ENCODE results near the gene MAP4K2.

Gene MAP4K2

GRCh38 chr11:64758330-64759079, 44.5 kb downstream of the MAP4K2 start:
- FAIRE-seq (no peak), DNase-seq (ENCODE audit: insufficient read length, low spot score) (no peak)

- FAIRE-seq (no peak), DNase-seq (ENCODE audit: insufficient read length, low spot score) (no peak)
These were observed 45.3 kb downstream of the MAP4K2 start for GRCh38 chr11:64757549-64758329.

DNA sequence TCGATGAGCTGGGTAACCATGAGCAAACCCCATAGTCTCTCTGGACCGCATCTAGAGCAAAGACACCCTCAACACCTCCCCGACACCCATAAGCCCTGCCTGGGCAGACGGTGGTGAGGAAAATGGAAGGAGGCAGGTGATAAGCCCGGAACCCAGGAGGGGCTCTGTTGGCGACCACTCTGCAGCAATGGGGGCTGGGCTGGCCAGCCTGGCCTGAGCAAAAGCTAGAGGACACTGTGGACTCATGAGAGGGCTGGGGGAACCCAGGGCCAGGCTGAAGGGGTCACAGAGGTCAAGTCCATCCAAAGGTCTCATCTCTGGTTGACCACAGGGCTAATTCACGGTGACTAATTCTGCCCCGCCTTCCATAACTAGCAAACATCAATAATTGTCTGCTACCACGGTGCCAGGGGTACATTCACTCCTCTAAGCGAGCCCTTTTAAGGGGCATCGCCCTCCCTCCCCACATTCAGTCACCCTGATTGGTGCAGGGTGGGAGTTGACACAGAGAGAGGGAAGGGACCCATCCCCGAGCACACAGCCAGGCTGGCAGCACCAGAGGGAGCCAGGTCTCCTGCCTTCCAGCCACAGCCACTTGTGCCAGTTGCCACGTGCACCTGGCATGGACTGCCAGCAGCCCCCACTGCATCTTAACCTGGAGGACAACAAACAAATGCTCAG, 47.2 kb downstream of the MAP4K2 start:
- no peak for FAIRE-seq
- DNase-seq (ENCODE audit: insufficient read length, low spot score) = no peak

- DNase-seq (ENCODE audit: insufficient read length, low spot score) = no peak
- no peak for FAIRE-seq
These were observed 47.9 kb downstream of the MAP4K2 start for GRCh38 chr11:64754919-64755662.

DNA sequence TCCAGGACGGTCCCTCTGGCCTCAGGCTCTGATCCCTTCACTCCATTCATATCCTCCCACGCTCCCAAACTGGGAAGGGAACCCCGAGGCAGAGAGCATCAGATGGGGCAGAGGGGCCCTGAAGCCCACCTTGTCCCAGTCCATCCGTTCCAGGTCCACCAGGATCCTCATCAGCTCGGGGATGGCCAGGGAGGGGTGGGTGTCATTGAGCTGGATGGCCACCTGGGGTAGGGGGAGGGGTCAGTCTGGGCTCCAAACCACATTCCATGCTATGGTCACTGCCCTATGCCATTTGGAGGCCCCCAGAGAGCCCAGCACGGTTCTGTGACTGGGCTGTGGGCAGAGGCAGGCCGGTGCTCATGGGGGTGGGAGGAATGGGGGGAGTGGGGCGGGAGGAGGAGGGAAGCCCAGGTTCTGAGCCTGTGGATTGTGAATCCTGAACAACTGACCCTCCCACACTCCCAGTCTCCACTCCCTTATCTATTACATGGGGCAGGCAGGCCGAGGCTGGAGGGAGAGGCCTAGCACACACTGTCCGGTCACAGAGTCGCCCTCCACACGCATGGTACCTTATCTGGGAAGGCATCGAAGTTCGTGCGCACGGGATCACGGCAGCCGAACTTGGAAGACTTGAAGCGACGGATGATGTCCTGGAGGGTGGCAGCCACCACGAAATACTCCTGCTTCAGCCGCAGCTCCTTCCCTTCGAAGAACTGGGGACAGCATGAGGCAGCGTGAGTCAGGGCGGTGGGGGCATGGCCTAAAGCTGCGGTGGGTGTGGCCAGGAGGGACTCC, 48.7 kb downstream of the MAP4K2 start:
- DNase-seq (ENCODE audit: insufficient read length, low spot score) (no peak), FAIRE-seq (no peak)

GRCh38 chr11:64753380-64754123, 49.5 kb downstream of the MAP4K2 start:
- no peak for FAIRE-seq
- DNase-seq (ENCODE audit: insufficient read length, low spot score) = no peak

- no peak for DNase-seq (ENCODE audit: insufficient read length, low spot score)
- no peak for FAIRE-seq
These were observed 50.0 kb downstream of the MAP4K2 start for GRCh38 chr11:64753019-64753379.

DNA sequence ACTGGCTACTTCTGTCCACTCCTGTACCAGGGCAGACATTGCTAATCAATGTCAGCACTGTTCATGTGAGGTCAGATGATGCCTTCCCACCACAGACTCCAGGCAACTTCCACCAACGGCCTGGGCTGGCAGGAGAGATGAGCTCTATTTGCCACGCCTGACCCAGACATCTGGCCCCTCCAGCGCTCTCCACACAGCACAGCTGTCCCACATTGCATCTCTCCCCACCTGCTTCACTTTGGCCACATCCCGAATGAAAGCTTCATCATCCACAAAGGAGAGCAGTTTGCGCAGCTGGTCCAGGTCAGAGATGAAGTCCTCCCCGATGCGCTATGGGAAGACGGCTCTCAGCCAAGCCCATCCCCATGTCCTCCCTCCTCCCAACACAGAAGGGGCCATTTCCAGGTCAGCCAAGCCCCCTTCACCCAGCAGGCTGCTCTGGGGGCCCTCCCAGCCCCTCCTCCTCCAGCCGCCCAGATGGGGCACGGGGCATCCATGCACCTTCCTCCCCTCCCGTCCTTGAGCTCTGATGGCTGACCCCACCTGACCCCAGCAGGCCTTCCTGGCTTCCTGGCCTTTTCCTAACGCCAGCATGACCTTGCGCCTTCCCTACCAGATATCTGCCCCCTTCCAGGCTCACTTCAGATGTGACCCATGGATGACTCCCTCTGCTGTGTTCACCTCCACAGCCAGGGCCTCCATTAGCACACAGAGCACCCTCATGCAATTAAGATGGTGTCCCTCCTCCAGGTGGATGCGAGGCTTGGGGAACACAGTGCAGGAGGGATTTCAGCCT, 50.6 kb downstream of the MAP4K2 start:
- DNase-seq (ENCODE audit: insufficient read length, low spot score) (no peak), FAIRE-seq (no peak)

DNA sequence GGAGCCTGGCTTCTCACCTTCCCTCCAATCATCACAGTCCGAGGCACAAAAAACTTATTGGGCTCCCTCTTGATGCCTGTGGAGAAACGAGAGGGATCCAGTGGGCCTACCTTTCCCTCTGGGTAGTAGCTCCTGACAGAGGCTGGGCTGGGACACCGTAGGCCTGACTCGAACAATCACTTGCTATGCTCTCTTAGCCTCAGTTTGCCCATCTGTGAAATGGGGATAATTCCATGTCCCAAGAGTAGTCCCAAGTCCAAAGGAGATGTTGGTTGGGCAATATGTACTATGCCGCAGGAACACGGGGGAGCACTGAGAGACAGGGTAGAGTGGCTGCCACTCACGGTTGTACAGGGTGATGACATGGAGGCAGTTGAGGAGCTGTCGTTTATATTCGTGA, 51.4 kb downstream of the MAP4K2 start:
- FAIRE-seq = no peak

GRCh38 chr11:64751136-64751535, 51.9 kb downstream of the MAP4K2 start:
- DNase-seq (ENCODE audit: insufficient read length, low spot score) = no peak
- FAIRE-seq = no peak

More for the DNA sequence above, 51.4 kb downstream of the MAP4K2 start:
- no peak for DNase-seq (ENCODE audit: insufficient read length, low spot score)

DNA sequence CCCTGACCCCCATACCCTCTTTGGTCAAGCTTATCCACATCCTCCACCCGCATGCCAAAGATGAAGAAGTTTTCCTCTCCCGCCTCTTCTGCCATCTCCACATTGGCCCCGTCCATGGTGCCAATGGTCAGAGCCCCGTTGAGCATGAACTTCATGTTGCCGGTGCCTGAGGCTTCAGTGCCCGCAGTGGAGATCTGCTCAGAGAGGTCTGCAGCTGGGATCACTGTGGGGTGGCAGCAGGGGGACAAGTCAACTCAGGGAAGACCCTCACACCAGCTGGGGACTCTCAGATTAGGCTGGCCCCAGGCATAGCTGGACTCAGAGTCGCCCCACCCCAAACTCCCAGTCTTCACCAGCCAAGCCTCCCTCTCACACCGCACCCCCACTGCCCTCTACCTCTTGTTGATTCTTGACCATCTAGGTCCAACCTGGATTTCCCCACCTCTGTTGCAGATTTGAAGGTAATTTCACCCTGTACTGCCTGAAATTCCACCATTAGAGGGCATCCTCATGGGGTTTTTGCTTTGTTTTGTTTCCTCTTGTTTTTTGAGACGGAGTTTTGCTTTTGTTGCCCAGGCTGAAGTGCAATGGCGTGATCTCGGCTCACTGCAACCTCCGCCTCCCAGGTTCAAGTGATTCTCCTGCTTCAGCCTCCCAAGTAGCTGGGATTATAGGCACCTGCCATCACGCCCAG, 52.5 kb downstream of the MAP4K2 start:
- FAIRE-seq (no peak), DNase-seq (ENCODE audit: insufficient read length, low spot score) (no peak)

GRCh38 chr11:64747961-64748665, 54.9 kb downstream of the MAP4K2 start:
- DNase-seq (ENCODE audit: insufficient read length, low spot score) (no peak), FAIRE-seq (no peak)

- FAIRE-seq = no peak
- no peak for DNase-seq (ENCODE audit: insufficient read length, low spot score)
These were observed 56.5 kb downstream of the MAP4K2 start for GRCh38 chr11:64746486-64746885.

DNA sequence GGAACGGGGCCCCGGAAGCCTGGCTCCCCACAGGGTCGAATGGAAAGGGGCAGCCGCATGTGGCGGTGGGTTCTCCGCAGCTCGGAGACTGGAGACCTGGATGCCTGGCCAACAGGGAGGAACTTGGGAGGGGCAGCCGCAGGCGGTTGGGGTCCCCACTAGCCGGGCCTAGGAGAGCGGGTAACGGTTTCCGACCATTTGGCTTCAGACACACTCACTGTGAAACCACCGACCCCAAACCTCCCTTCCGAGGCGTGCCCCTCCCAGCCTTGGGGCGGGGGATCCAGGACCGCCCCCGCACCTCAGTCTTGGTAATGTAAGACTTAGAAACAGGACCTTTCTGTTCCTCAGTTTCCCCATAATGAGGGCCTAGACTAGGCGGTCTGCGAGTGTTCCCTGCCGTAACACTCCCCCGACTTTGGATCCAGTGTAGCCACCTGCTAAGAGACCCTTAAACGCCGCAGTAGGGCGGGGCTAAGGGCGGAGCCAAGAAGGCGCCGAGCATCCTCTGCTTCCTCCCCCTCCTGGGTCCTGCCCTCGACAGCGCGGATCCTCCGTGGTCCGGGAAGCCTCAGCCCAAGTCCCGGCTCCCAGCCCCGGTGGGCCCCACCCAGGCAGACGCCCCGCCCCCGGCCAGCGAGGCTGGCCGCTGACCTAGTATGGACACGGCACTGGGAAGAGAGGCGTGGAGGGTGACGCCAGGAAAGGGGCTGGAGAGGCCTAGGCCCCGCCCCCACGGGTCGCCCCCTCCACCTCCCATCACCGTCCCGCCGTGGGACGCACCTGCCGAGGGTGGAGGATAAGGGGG, 57.3 kb downstream of the MAP4K2 start:
- no peak for DNase-seq (ENCODE audit: insufficient read length, low spot score)
- no peak for FAIRE-seq

DNA sequence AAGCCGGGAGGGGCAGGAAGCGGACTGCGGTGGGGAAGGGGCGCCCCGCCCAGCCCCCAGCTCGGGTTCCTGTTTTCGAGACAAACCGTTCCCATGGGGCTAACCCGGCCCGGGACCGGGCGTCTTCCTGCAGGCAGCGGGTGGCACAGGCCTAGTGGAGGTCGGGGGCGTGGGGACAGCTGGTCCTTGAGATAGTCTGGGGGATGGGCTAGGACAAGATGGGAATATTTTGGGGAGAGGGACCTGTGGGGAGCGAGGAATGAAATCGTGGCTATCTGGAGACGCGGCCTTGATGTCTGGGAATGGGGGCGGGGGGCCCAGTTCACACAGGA, 57.9 kb downstream of the MAP4K2 start:
- FAIRE-seq = no peak
- no peak for DNase-seq (ENCODE audit: insufficient read length, low spot score)

DNA sequence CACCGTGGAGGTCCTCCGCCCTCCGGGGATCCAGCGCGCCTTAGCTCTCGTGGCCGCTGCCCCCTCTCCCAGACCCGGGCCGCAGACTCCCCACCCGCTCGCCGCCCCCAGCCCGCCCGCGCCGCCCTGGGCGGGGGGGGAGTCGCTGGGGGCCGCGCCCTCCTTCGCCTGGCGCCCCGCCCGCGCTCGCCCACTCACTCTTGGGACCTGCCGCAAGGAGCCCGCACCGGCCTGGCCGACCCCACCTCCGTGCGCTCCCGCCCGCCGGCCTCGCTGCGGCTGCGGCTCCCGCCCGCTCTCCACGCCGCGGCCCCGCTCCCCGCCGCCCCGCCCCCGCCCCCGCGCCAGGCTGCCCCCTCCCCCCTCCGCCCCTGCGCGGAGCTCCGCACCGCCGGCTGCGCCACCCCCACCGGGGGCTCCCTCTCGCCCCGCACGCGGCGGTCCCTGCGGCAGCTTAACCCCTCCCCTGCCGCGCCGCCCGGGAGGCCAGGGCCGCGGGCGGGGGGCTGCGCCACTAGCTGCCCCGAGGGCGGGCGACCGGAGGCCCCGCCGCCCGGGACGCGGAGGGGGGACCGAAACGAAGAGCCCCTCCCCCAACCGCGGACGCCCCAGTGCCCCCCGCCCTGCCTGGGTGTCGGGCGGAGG, 58.3 kb downstream of the MAP4K2 start:
- FAIRE-seq (no peak), DNase-seq (ENCODE audit: insufficient read length, low spot score) (no peak)

All from HTR-8/SVneo (cell line).